ENCODE data around the gene C1orf35.

- TF ChIP-seq CTCF (IDR thresholded peaks at IDR 0.05; ENCODE audit: low read depth, low read length) (no peak), EZH2phosphoT487 (IDR thresholded peaks at IDR 0.05; ENCODE audit: low read depth) (no peak)
Measured at GRCh38 chr1:228097333-228098081, 5.6 kb downstream of the C1orf35 start.
